VCaP (cell line): ENCODE results near the gene HIRA.
"Not testable (repeated sequence)": the region's sequence is repeated elsewhere in the genome, so short reads cannot be mapped to it uniquely, and the experiment has no call there.

ENCODE experiments used
- H3K27ac ChIP-seq: fragments of 450-650 bp; 2 replicates; pipeline ENCODE4 v1.5.1; 2017
- CTCF ChIP-seq: fragments of 450-650 bp; conservative IDR thresholded peaks from 2 replicates; pipeline ENCODE4 v1.5.1; 2017; ENCODE audit warnings: mild to moderate bottlenecking, moderate library complexity

Gene HIRA

GRCh38 chr22:19375435-19375834 is 56.1 kb downstream of the HIRA start:
- no peak for TF ChIP-seq CTCF
- no peak overlapping the region for H3K27ac ChIP-seq

- no peak for TF ChIP-seq CTCF
Observed at GRCh38 chr22:19374410-19374809, 57.1 kb downstream of the HIRA start.

GRCh38 chr22:19373450-19373849 is 58.1 kb downstream of the HIRA start:
- TF ChIP-seq CTCF = no peak
- H3K27ac ChIP-seq = no peak overlapping the region

More at GRCh38 chr22:19374410-19374809, 57.1 kb downstream of the HIRA start:
- no peak overlapping the region for H3K27ac ChIP-seq

- H3K27ac ChIP-seq = no peak overlapping the region
- TF ChIP-seq CTCF = no peak
Observed at GRCh38 chr22:19371893-19372292, 59.6 kb downstream of the HIRA start.

- H3K27ac ChIP-seq = no peak overlapping the region
- TF ChIP-seq CTCF = no peak
Observed at GRCh38 chr22:19368876-19369275, 62.7 kb downstream of the HIRA start.

- no peak overlapping the region for H3K27ac ChIP-seq
- TF ChIP-seq CTCF = no peak
Observed at GRCh38 chr22:19367763-19368367, 63.7 kb downstream of the HIRA start.

- H3K27ac ChIP-seq = not testable (repeated sequence)
Observed at GRCh38 chr22:19363541-19363940, 68.0 kb downstream of the HIRA start.

- H3K27ac ChIP-seq = no peak overlapping the region
- TF ChIP-seq CTCF = no peak
Observed at GRCh38 chr22:19361501-19362103, 69.9 kb downstream of the HIRA start.
